Upper lobe of right lung (tissue), 1 donor: ENCODE measurements around the gene ATP6V1E1. TPM values are rescaled to one million over a fixed set of nuclear protein-coding genes. Genes with fewer than 3 reads are reported as not detected.

Experiments used
- ATAC-seq: fragments of 200-7000 bp; cut with Tn5 transposase; one replicate; pipeline ENCODE4 v1.9.1; 2020; ENCODE audit warnings: mild to moderate bottlenecking, moderate library complexity
- DNase-seq: peaks from one replicate; pipeline ENCODE4 v3.0.0-alpha.2; 2020
- H3K27ac ChIP-seq: fragments of 200-600 bp; one replicate; pipeline ENCODE4 v1.8.0; 2022
- H3K27me3 ChIP-seq: fragments of 200-600 bp; one replicate; pipeline ENCODE4 v1.8.0; 2022; ENCODE audit warnings: mild to moderate bottlenecking
- H3K36me3 ChIP-seq: fragments of 200-600 bp; one replicate; pipeline ENCODE4 v1.8.0; 2022
- H3K4me1 ChIP-seq: fragments of 200-600 bp; one replicate; pipeline ENCODE4 v1.8.0; 2022
- H3K4me3 ChIP-seq: fragments of 200-600 bp; one replicate; pipeline ENCODE4 v1.8.0; 2022; ENCODE audit warnings: mild to moderate bottlenecking
- H3K9me3 ChIP-seq: fragments of 200-600 bp; one replicate; pipeline ENCODE4 v1.8.0; 2022
- CTCF ChIP-seq: fragments of 200-600 bp; IDR thresholded peaks from one replicate; pipeline ENCODE4 v1.8.0; 2022; ENCODE audit warnings: antibody characterized with exemption
- intact Hi-C: fragments of 100-400 bp; cut with DNase I; formaldehyde crosslinking; loops from one replicate; pipeline ENCODE4 v1.11.0; 2022
- total RNA-seq: library from RNA; stranded (reverse); fragmentation: NEBNext Ultra II Directional; extraction: Animal tissue kit (Norgen Biotek cat#: 25700); gene quantifications from one replicate; pipeline ENCODE4 v1.2.1, GENCODE V29; 2021
- donor health status: DM: no; HTN: yes; CAD: no; lungs with severe emphysema.

ATP6V1E1 gene
- total RNA-seq, 1 donor from 2014 or later = 133 TPM

GRCh38 chr22:17586831-17587440, 41.6 kb downstream of the ATP6V1E1 start:
- intact Hi-C loops = no loop called here
- Histone ChIP-seq H3K27me3 (no peaks in the 10 kb centered on the region), H3K9me3 (no peaks in the 10 kb centered on the region), H3K4me3 (no peak overlapping the region), H3K27ac (no peak overlapping the region), H3K4me1 (no peaks in the 10 kb centered on the region), H3K36me3 (peaks cover 19% of the 10 kb centered on the region)
- DNase-seq (peak; percentile 61), ATAC-seq (no peak)
- no peak for TF ChIP-seq CTCF

GRCh38 chr22:17583151-17583550, 45.4 kb downstream of the ATP6V1E1 start:
- Histone ChIP-seq H3K27me3 (no peaks in the 10 kb centered on the region), H3K27ac (no peak overlapping the region), H3K36me3 (no peaks in the 10 kb centered on the region), H3K9me3 (no peaks in the 10 kb centered on the region), H3K4me3 (no peak overlapping the region), H3K4me1 (no peaks in the 10 kb centered on the region)
- intact Hi-C loops = no loop called here
- no peak for TF ChIP-seq CTCF
- ATAC-seq (no peak), DNase-seq (no peak)

- Histone ChIP-seq H3K27ac (no peak overlapping the region), H3K4me1 (no peaks in the 10 kb centered on the region), H3K36me3 (no peaks in the 10 kb centered on the region), H3K27me3 (no peaks in the 10 kb centered on the region), H3K4me3 (no peak overlapping the region), H3K9me3 (no peaks in the 10 kb centered on the region)
- ATAC-seq = no peak
- no peak for TF ChIP-seq CTCF
- intact Hi-C loops = no loop called here
- DNase-seq = no peak
Observed at GRCh38 chr22:17581631-17582030, 46.9 kb downstream of the ATP6V1E1 start.

- intact Hi-C loops = no loop called here
- no peaks in the 10 kb centered on the region for H3K4me1 ChIP-seq
- no peaks in the 10 kb centered on the region for H3K27me3 ChIP-seq
- no peak for ATAC-seq
- H3K36me3 ChIP-seq = no peaks in the 10 kb centered on the region
- H3K9me3 ChIP-seq = no peaks in the 10 kb centered on the region
- no peak overlapping the region for H3K27ac ChIP-seq
- DNase-seq = no peak
- no peak for TF ChIP-seq CTCF
- H3K4me3 ChIP-seq = no peak overlapping the region
Observed at GRCh38 chr22:17581056-17581455, 47.5 kb downstream of the ATP6V1E1 start.

- Histone ChIP-seq H3K9me3 (no peaks in the 10 kb centered on the region), H3K4me1 (no peaks in the 10 kb centered on the region), H3K27ac (no peak overlapping the region), H3K4me3 (no peak overlapping the region), H3K27me3 (no peaks in the 10 kb centered on the region), H3K36me3 (no peaks in the 10 kb centered on the region)
- intact Hi-C loops = no loop called here
- DNase-seq (no peak), ATAC-seq (no peak)
- no peak for TF ChIP-seq CTCF
Observed at GRCh38 chr22:17580441-17581031, 48.0 kb downstream of the ATP6V1E1 start.
